ENCODE measurements around the gene CDH8. TPM values are rescaled to one million over a fixed set of nuclear protein-coding genes. Genes with fewer than 3 reads are reported as not detected.

The CDH8 gene, protein sequence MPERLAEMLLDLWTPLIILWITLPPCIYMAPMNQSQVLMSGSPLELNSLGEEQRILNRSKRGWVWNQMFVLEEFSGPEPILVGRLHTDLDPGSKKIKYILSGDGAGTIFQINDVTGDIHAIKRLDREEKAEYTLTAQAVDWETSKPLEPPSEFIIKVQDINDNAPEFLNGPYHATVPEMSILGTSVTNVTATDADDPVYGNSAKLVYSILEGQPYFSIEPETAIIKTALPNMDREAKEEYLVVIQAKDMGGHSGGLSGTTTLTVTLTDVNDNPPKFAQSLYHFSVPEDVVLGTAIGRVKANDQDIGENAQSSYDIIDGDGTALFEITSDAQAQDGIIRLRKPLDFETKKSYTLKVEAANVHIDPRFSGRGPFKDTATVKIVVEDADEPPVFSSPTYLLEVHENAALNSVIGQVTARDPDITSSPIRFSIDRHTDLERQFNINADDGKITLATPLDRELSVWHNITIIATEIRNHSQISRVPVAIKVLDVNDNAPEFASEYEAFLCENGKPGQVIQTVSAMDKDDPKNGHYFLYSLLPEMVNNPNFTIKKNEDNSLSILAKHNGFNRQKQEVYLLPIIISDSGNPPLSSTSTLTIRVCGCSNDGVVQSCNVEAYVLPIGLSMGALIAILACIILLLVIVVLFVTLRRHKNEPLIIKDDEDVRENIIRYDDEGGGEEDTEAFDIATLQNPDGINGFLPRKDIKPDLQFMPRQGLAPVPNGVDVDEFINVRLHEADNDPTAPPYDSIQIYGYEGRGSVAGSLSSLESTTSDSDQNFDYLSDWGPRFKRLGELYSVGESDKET
- not detected for total RNA-seq

DNA sequence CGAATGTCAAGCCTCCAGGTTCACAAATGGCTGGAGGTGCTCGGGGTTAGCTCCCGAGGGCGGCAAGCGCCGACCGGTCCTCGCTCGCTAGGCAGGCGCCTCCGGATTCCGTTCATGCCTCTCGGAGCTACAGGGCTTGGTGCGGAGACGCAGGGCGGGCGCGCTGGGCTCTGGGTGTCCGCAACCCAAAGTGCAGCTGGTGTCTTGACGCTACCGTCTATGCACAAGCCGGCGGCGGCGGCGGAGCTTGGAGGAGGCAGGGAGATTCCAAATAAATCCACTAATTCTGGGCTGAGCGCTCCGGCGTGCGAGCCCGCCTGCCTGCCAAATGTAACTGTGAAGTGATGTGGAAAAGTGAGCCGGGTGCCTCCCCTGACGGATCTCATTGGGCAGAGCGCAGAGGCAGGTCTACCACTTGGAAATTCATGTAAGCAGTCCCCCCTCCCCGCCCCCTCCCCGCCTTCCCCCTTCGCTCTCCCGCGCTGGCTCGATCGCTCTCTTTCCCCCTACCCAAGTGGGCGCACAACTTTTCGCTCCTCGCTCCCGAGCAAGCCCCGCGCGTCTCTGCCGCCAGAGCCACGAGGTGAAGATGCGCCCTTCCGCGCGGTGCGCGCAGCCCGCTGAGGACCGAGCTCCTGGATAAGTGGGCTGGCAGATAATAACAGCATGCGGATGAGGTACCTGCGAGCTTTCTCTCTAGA lies at the start of gene CDH8:
Gene CDH8, minus strand, starts transcription at position 338 of the 701 bp plus-strand sequence. CDS start 15,035 bp downstream, outside the sequence.
- DNase-seq (ENCODE audit: low spot score) (no peak), ATAC-seq (no peak)

DNA sequence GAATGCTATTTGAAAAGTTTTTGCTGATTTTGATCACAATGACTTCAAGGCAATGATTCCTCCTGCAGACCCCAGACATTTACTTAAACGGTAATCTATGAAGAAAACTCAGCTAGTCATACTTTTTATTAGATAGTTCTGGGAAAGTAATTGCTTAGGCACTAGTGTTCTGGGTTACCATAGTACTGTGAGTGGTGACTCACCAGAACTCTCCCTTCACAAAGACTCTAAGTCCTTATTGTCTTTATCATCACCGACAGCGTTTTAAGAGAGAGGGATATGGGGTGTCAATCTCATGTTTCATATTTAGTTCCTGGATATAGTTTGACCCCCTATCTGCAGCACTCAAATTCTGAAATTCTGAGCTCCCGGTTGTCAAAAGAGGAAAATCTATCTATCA lies 43.0 kb upstream of the CDH8 start:
- ATAC-seq = no peak

DNA sequence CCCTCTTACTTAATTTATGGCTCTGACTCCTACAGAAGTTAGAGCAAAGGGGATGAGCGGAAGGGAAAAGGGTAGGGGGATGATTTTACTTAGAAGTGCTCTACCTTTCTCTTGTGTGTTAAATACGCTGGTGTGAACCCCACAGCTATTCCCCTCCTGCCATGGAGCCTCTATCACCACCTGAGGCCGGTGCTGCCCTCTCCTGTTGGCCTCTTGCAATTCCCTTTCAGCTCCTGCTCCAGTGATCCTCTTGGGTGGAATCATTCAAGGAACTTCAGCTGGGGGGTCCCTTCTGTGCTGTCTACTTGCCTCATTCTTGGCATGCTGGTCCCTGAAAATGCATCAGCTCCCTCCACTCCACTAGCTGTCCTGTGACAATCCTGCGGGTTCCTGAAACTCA lies 41.8 kb upstream of the CDH8 start:
- ATAC-seq (peak; percentile 46), DNase-seq (ENCODE audit: low spot score) (no peak)

More for the DNA sequence above, 43.0 kb upstream of the CDH8 start:
- no peak for DNase-seq (ENCODE audit: low spot score)

DNA sequence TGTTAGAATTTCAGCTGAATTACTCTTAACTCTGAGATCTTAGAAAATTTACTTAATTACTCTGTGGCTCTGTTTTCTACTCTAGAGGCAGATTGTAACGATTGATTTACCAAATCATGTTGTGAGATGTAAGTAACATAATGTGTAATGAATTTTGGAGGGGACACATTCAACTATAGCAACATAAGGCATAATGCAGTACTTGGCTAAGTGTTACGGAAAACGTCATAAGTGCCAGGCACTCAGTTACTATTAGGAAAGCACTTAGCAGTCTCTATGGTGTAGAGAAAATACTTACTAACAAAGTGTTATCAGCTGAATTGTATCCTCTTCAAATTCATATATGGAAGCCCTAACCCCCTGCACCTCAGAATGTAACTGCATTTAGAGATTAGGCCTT lies 40.6 kb upstream of the CDH8 start:
- ATAC-seq (no peak), DNase-seq (ENCODE audit: low spot score) (no peak)

DNA sequence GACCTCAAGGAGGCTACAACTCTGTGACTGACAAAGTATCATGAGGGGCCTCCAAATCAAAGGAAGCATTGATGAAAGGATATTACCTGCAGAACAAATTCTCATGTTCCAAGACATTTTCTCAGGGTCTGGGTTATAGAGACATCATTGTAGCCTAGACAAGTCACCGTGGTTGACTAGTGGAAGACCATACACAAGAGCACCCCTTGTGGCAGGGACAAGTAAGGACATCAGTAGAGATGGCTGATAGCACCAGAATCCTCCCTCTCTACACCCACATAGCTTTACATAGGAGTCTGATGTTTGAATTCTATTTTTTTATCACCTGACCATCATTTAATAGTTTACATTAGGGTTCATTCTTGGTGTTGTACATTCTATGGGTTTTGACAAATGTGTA lies 32.5 kb upstream of the CDH8 start:
- ATAC-seq = no peak

DNA sequence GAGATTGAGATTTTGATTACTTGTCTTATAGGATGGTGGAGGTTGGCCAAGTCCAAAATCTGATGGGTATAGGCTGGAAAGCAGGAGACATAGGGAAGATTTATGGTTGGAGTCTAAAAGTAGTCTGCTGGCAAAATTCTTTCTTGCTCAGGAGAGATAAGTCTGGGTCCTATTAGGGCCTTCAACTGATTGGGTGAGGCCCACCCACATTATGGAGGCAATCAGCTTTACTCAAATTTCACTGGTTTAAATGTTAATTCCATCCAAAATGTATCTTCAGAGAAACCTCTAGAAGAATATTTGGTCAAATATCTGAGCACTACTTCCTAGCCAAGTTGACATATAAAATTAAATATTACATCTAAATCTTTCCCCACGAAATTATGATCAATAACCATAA lies 31.7 kb upstream of the CDH8 start:
- ATAC-seq = no peak

More for the DNA sequence above, 32.5 kb upstream of the CDH8 start:
- DNase-seq (ENCODE audit: low spot score) = no peak

DNA sequence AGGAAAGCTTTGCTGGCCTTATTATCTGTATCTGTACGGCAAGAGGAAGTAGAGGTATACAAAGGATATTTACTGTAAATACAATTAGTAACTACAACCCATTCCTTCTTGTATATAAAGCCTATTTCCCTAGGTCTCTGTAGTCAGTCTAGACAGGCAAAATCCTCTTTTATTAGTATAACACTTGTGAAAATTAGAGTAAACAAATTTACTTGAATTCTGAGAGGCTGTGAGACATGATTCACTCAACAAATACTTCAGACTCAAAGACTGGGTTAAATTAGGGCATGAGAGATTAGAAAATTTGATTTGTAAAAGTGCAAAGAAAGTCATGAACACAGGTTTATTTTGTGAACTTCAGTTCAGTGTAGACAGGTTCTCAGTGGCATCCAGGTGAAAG lies 30.9 kb upstream of the CDH8 start:
- DNase-seq (ENCODE audit: low spot score) = no peak
- no peak for ATAC-seq

More for the DNA sequence above, 31.7 kb upstream of the CDH8 start:
- DNase-seq (ENCODE audit: low spot score) = no peak

DNA sequence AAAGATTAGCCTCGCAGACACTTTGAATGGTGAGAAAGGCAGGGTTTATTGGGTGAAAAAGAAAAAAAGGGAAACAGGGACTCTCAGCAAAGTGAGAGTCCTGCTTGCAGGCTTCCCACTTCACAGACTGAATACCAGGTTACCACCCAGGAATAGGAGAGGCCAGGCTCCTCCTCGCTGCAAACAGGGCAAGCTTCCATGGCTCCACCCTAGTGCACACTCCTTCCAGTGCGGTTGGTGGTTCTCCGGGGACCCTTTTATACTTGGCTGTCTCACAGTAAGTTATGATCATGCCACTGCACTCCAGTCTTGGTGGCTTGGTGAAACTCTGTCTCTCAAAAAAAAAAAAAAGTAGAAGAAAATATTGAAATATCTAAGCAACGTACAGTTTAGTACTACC lies 30.5 kb upstream of the CDH8 start:
- ATAC-seq = no peak

DNA sequence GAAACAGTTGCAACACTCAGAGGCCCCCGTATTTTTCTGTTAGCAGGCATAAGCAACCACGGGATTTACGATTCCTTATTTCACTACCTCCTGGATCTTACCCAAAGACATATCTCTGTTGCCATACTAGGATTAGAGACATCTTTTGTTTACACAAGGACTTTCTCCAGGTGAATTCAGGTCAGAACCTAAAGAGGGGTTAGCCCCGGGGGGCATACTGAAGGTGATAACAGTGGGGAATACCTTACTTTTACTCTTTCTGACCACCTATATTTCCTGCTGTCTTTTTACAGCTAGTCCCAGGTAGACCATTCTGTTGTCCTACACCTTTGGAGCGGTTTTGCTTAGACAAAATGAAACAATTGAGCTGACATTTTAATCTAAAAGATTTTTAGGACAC lies 27.9 kb upstream of the CDH8 start:
- ATAC-seq (no peak), DNase-seq (ENCODE audit: low spot score) (no peak)

More for the DNA sequence above, 30.5 kb upstream of the CDH8 start:
- no peak for DNase-seq (ENCODE audit: low spot score)

DNA sequence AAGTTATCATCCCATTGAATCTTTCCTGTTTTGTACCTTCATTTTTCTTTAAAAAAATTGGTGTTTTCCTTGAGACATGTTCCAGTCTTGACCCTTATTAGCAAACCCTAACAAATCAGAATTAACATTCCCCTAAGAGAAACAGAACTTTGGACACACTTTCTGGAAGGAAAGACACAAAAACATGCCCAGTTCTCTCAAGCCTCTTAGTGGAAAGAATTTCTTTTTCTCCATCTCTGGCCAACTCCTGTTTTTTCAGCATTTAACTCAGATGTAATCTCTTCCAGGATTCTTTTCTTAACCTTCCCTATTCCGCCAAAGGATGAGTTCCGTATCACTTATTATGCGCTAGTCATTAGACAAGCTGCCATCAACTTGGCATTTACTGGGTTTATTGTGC lies 23.9 kb upstream of the CDH8 start:
- ATAC-seq (no peak), DNase-seq (ENCODE audit: low spot score) (no peak)

DNA sequence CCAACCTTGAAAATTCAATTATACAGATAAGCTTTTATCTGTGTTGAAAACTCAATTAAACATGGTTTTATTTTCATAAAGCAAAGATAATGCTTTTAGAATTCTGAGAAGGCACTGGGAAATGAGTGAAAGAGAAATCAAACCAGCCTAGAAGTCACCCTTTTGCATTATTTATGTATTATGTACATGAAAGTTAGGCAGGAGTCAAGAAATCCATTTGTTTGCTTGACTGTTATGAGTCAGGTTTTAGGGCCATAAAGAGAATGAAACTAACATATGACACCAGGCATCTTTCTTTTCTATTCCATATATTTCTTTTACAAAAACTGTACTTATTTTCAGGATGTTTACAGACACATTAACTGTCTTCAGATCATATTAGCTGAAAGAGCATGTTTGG lies 23.3 kb upstream of the CDH8 start:
- ATAC-seq (no peak), DNase-seq (ENCODE audit: low spot score) (no peak)

DNA sequence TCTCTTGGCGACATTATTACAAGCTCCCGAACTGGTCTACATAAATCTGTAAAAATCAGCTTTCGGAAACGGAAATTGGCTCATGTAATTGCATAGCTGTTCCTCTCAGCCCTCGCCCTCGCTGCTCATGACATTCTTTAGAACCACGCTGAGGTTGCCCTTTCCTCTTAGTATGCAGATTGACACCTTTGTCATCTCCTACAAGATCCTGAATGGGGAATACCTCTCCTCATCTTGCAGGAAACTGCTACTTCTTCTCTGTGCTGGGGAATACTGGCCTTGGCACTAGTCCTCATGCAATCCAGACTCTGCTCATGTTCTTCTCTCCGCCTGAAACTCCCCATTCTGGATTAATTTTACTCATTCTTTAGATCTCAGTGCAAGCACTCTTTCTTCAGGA lies 22.2 kb upstream of the CDH8 start:
- DNase-seq (ENCODE audit: low spot score) (no peak), ATAC-seq (no peak)

DNA sequence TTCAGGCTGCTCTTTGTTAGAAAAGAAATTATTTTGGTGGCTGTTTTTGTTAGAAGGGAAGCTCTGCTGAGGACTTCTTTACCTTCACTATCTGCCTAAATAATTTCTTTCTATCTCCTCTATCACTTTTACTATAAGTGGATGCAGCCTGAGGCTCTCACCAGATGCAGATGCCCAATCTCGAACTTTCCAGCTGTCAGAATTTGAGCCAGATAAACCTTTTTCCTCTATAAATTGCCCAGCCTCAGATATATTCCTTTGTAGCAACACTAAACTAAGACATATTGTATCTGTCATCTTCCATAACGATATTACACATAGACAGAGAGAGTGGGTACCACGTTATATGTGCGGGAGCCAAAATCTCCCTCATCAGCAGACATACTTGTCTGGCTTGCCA lies 15.7 kb upstream of the CDH8 start:
- DNase-seq (ENCODE audit: low spot score) (no peak), ATAC-seq (no peak)

DNA sequence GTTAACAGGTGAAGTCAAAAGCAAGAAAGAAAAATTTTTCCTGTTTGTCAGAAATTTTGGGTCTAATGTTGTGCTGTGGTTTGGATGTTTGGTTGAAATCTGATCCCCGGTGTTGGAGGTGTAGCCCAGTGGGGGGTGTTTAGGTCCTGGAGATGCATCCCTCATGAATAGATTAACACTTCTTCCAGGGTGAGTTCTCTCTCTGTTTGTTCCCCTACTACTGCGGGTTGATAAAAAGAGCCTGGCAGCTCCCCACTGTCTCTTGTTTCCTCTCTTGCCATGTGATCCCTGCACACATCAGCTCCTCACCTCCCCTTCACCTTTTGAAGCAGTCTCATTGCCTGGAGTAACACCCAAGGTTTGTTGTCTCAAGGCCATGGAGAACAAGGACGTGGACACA lies 14.6 kb upstream of the CDH8 start:
- ATAC-seq (no peak), DNase-seq (ENCODE audit: low spot score) (no peak)

DNA sequence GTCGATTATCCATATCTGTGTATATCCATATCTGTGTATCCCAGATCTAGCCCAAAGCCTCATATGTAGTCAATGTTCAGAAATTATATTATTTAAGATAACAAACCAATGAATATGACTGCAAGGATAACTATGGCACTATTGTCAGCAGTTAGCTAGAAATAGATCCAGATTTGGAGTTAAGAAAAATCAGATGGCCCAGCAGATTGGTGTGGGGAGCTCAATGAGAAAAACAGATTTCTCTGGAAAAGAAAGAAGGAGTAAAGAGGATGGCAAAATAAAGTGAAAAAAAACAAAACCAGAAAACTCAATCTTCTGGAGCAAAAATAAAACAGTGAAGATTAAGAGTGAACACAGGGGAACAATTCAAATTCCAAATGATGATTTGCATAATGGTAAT lies 10.6 kb upstream of the CDH8 start:
- ATAC-seq (no peak), DNase-seq (ENCODE audit: low spot score) (no peak)

DNA sequence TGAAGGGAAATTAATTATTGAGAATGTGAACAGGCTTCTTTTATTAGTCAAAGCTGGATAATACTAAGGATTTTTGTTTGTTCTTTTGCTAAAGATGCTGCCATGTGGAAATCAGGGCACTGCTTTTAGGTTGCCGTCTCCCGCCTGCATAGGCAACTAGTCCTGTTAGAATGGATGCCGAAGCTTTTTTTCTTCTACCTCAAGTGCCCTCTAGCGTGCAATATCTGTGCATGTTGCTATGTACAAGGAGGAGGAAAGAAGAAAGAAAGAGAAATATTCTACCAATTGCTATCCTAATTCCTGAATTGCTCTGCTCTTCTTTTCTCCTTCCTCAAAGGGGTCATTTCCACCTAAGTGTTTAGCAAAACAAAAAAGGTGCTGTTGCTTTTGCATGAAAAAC lies 5.2 kb upstream of the CDH8 start:
- DNase-seq (ENCODE audit: low spot score) (no peak), ATAC-seq (peak; percentile 66)

DNA sequence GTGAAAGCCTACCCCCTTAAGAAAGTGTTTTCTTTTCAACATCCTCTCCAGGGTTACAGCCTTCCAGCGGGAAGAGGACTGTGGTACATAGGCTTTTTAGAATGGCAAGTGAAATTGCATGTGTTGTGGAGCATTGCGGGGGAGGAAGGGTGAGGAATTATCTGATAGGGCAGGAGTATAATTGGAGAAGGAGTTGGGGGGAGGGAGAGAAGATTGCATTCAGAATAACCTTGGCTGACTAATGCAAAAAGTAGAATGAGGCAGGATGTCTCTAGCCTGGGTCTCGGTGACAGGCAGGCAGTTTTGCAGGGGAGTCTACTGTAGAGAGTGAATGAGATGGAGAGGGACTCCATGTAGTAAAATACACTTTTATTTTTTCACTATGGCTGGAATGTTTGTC lies 2.4 kb upstream of the CDH8 start:
- DNase-seq (ENCODE audit: low spot score) = no peak

DNA sequence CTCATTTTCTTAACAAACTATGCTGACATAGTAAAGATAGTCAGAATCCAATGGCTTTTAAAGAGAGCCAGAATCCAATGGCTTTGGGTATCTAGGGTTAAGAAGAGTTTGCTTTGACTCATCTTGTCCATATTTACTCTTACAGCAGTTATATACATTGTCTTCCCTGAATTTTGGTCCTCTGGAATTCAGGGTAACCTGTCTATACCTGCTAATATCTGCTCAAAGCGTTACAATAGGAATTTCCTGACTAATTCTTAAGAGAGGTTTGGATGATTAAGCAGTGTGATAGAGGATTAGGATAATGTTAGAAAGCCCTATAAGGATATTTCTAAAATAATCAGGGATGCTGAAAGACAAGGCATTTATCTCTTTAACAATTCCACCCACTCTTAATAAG lies 2.0 kb upstream of the CDH8 start:
- no peak for ATAC-seq
- DNase-seq (ENCODE audit: low spot score) = no peak

More for the DNA sequence above, 2.4 kb upstream of the CDH8 start:
- no peak for ATAC-seq

DNA sequence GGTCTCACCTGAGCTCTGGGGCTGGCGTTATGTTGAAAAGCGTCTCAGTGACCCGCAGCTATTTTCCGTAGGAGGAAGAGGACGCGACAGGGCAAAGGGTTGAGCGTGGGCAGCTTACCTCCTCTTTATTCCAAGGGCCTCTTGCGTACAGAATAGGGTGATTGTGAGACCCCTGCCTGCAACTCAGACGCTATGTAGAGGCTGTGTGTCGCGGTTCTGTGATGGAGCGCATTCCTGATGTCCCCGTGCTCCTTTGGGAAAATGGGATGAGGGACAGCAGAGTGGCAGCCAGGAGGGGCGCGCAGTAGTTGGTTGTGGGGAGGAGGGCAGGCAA lies 531 bp upstream of the CDH8 start:
- ATAC-seq (no peak), DNase-seq (ENCODE audit: low spot score) (no peak)

DNA sequence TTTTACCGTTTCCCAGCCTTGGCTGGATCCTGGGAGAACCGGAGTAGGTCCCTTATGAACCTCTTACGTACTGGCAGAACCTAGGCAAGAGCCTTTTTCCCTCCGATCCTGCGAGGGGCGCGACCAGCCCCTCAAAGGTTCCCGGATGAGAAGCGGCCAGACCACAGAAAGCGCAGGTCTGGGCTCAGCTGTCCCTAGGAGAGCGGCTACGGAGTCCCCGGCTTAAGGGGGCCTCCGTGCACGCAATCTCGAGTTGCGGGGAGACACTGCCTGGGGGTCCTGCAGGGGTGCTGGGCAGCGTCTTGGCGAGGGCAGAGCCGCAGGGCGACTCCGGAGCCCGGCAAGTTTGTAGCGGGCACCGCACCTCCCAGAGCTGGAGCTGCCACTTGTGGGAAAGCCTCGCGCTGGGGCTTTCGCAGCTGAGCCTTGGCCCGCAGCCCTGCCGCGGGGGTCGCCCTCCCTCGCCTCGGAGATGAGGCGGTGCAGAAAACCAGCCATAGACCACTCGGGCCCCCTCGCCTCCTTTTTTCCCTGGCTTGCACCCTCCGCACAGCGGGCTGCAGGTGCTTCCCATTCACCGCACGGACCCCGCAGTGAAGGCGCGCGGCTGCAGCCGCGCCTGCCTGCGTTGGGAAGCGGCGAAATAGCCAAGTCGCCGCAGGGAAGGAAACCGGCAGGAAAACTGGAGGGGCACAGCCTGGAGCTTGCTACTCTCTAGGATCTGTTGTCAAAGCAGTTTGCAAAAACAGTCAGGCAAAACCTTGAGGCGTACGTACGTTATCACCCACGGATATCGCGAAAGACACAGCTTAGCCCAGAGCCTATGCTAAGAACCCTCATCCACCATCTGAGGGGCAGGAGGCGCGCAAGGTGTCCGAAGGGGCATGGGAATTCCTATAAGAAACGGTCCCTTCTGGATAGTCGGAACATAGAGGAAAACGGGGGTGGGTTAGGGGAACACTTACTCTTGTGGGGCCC lies 834 bp downstream of the CDH8 start:
- DNase-seq (ENCODE audit: low spot score) (no peak), ATAC-seq (no peak)

Data from left lobe of liver (tissue), 2 donors.